ENCODE data around the gene BCAS3.

DNA sequence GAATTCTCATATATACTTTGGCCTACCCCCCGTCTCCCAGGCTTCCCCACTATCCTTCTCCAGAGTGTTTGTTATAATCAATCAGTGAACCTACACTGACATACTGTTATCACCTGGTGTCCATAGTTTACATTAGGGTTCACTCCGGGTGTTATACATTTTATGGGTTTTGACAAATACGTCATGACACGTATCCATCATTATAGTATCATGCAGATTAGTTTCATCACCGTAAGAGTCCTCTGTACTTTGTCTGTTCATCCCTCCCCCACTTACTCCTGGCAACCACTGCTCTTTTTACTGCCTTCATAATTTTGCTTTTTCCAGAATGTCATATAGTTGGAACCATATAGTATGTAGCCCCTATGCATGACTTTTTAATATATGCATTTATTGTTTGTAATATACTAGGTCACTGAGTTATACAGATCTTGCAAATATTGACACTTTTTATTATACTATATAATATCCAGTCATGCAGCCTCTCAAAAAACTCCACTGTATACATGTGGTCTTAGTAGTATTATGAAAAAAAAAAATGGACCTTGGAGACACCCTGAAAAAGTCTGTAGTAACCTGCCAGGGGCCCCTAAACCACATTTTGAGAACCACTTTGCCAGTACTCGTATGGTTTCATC is 49.3 kb upstream of the BCAS3 start:
- TF ChIP-seq CTCF (IDR thresholded peaks at IDR 0.05) (no peak), POLR2A (IDR thresholded peaks at IDR 0.05) (no peak), EP300 (IDR thresholded peaks at IDR 0.05) (no peak)

All from ovary (tissue), 3 donors.